Activated gamma-delta T cell treated with Interleukin-2 at 50 U/mL for 16 hours (primary cell): Measurements from ENCODE around the gene LASP1.
"Not testable (repeated sequence)": the region's sequence is repeated elsewhere in the genome, so short reads cannot be mapped to it uniquely, and the experiment has no call there.

ENCODE experiments used
- DNase-seq: peaks from one replicate; pipeline ENCODE4 v3.0.0-alpha.2; 2020

LASP1 gene

GRCh38 chr17:38911081-38911730 is 41.3 kb downstream of the LASP1 start:
- no peak for DNase-seq

GRCh38 chr17:38911731-38912081 is 41.8 kb downstream of the LASP1 start:
- not testable (repeated sequence) for DNase-seq

- DNase-seq = no peak
Observed at GRCh38 chr17:38912221-38912813, 42.5 kb downstream of the LASP1 start.

GRCh38 chr17:38914741-38915638 is 45.1 kb downstream of the LASP1 start:
- DNase-seq = no peak

- no peak for DNase-seq
Observed at GRCh38 chr17:38915639-38915995, 45.8 kb downstream of the LASP1 start.

GRCh38 chr17:38916771-38917170 is 46.9 kb downstream of the LASP1 start:
- DNase-seq = no peak

GRCh38 chr17:38917259-38917658 is 47.4 kb downstream of the LASP1 start:
- DNase-seq = no peak

- DNase-seq = no peak
Observed at GRCh38 chr17:38918129-38918913, 48.5 kb downstream of the LASP1 start.

- DNase-seq = no peak
Observed at GRCh38 chr17:38918916-38919315, 49.1 kb downstream of the LASP1 start.

GRCh38 chr17:38919316-38920078 is 49.6 kb downstream of the LASP1 start:
- DNase-seq = no peak

- DNase-seq = no peak
Observed at GRCh38 chr17:38920374-38921291, 50.8 kb downstream of the LASP1 start.

GRCh38 chr17:38921756-38922411 is 52.0 kb downstream of the LASP1 start:
- no peak for DNase-seq

- DNase-seq = no peak
Observed at GRCh38 chr17:38922538-38923297, 52.9 kb downstream of the LASP1 start.

GRCh38 chr17:38925263-38925995 is 55.6 kb downstream of the LASP1 start, which contains the start of gene LASP1NB:
Gene LASP1NB, plus strand, starts transcription at chr17:38925614.
- peak; percentile 47 for DNase-seq

- DNase-seq = no peak
Observed at GRCh38 chr17:38926293-38927070, 56.6 kb downstream of the LASP1 start.

- DNase-seq = not testable (repeated sequence)
Observed at GRCh38 chr17:38930782-38931181, 60.9 kb downstream of the LASP1 start.

- DNase-seq = not testable (repeated sequence)
Observed at GRCh38 chr17:38933962-38934361, 64.1 kb downstream of the LASP1 start.

GRCh38 chr17:38939987-38940386 is 70.1 kb downstream of the LASP1 start:
- no peak for DNase-seq
